WTC11 (cell line): ENCODE measurements around the gene KRT9. TPM values are rescaled to one million over a fixed set of nuclear protein-coding genes. Genes with fewer than 3 reads are reported as not detected.
"Not testable (repeated sequence)": the region's sequence is repeated elsewhere in the genome, so short reads cannot be mapped to it uniquely, and the experiment has no call there.

Source experiments
- ATAC-seq: fragments of 200-7000 bp; cut with Tn5 transposase; 2 replicates; pipeline ENCODE4 v1.10.0; 2021; ENCODE audit warnings: mild to moderate bottlenecking, moderate library complexity
- CTCF ChIA-PET: fragments of 300-600 bp; sonication (Branson Sonifier 250); formaldehyde crosslinking; loops from one replicate; lab custom pipeline; 2021; ENCODE audit warnings: antibody characterized with exemption; lab: Charles Lee
- POLR2A ChIA-PET: fragments of 350-600 bp; sonication (Branson Sonifier 250); formaldehyde crosslinking; loops from one replicate; lab custom pipeline; 2021; ENCODE audit warnings: antibody characterized with exemption; lab: Charles Lee
- DNase-seq: peaks from one replicate; pipeline ENCODE4 v3.0.0; 2021; ENCODE audit warnings: low spot score
- H3K27ac Mint-ChIP-seq: 2 replicates; pipeline ENCODE4 v1.8.0; 2021; ENCODE audit warnings: mixed read lengths
- H3K27me3 Mint-ChIP-seq: 2 replicates; pipeline ENCODE4 v1.8.0; 2021; ENCODE audit warnings: low read depth, mild to moderate bottlenecking, moderate library complexity, mixed read lengths
- H3K36me3 Mint-ChIP-seq: 2 replicates; pipeline ENCODE4 v1.8.0; 2021; ENCODE audit warnings: mixed read lengths
- H3K4me1 Mint-ChIP-seq: 2 replicates; pipeline ENCODE4 v1.8.0; 2022; ENCODE audit warnings: mixed read lengths
- H3K4me3 Mint-ChIP-seq: 2 replicates; pipeline ENCODE4 v1.8.0; 2021; ENCODE audit warnings: mild to moderate bottlenecking, moderate library complexity, mixed read lengths
- H3K9me3 Mint-ChIP-seq: 2 replicates; pipeline ENCODE4 v1.8.0; 2021; ENCODE audit warnings: mixed read lengths
- AFF4 ChIP-seq: sonication (generic); formaldehyde crosslinking; IDR thresholded peaks from 2 replicates; pipeline ENCODE4 v1.8.1; 2023; ENCODE audit warnings: mild to moderate bottlenecking, missing genetic modification reagents, borderline replicate concordance
- ATF1 ChIP-seq: sonication (generic); formaldehyde crosslinking; IDR thresholded peaks from 2 replicates; pipeline ENCODE4 v1.8.1; 2023; ENCODE audit warnings: mild to moderate bottlenecking, moderate library complexity, missing genetic modification reagents
- CREB1 ChIP-seq: sonication (generic); formaldehyde crosslinking; IDR thresholded peaks from 2 replicates; pipeline ENCODE4 v1.8.0; 2023; ENCODE audit warnings: mild to moderate bottlenecking, missing genetic modification reagents
- CREM ChIP-seq: sonication (generic); formaldehyde crosslinking; IDR thresholded peaks from 2 replicates; pipeline ENCODE4 v1.8.1; 2022; ENCODE audit warnings: mild to moderate bottlenecking, missing genetic modification reagents, moderate library complexity
- E2F5 ChIP-seq: sonication (generic); formaldehyde crosslinking; IDR thresholded peaks from 2 replicates; pipeline ENCODE4 v1.8.1; 2022; ENCODE audit warnings: mild to moderate bottlenecking, moderate library complexity, missing genetic modification reagents
- ELF4 ChIP-seq: sonication (generic); formaldehyde crosslinking; IDR thresholded peaks from 2 replicates; pipeline ENCODE4 v1.8.1; 2022; ENCODE audit warnings: low read depth, mild to moderate bottlenecking, moderate library complexity, missing genetic modification reagents
- ESRRA ChIP-seq: sonication (generic); formaldehyde crosslinking; IDR thresholded peaks from 2 replicates; pipeline ENCODE4 v1.8.1; 2022; ENCODE audit warnings: mild to moderate bottlenecking, missing genetic modification reagents, borderline replicate concordance
- FOXK1 ChIP-seq: sonication (generic); formaldehyde crosslinking; IDR thresholded peaks from 2 replicates; pipeline ENCODE4 v1.8.0; 2022; ENCODE audit warnings: mild to moderate bottlenecking, moderate library complexity, missing genetic modification reagents
- FOXP1 ChIP-seq: sonication (generic); formaldehyde crosslinking; IDR thresholded peaks from 2 replicates; pipeline ENCODE4 v1.8.0; 2022; ENCODE audit warnings: missing genetic modification reagents, mild to moderate bottlenecking, moderate library complexity, borderline replicate concordance
- HMGA2 ChIP-seq: fragments of 250-450 bp; sonication (Bioruptor Pico); IDR thresholded peaks from 2 replicates; pipeline ENCODE4 v1.4.0; 2021; ENCODE audit warnings: mild to moderate bottlenecking, moderate library complexity
- KAT7 ChIP-seq: sonication (generic); formaldehyde crosslinking; IDR thresholded peaks from 2 replicates; pipeline ENCODE4 v1.8.1; 2023; ENCODE audit warnings: missing genetic modification reagents, mild to moderate bottlenecking, borderline replicate concordance
- MAX ChIP-seq: sonication (generic); formaldehyde crosslinking; IDR thresholded peaks from 2 replicates; pipeline ENCODE4 v1.8.0; 2022; ENCODE audit warnings: mild to moderate bottlenecking, missing genetic modification reagents
- MLX ChIP-seq: sonication (generic); formaldehyde crosslinking; IDR thresholded peaks from 2 replicates; pipeline ENCODE4 v1.8.1; 2023; ENCODE audit warnings: mild to moderate bottlenecking, missing genetic modification reagents, moderate library complexity
- RELA ChIP-seq: sonication (generic); formaldehyde crosslinking; IDR thresholded peaks from 2 replicates; pipeline ENCODE4 v1.8.1; 2022; ENCODE audit warnings: missing genetic modification reagents, mild to moderate bottlenecking, borderline replicate concordance
- RORB ChIP-seq: fragments of 250-450 bp; sonication (Bioruptor Pico); IDR thresholded peaks from 2 replicates; pipeline ENCODE4 v1.9.0; 2021; ENCODE audit warnings: mild to moderate bottlenecking
- SMAD3 ChIP-seq: sonication (generic); formaldehyde crosslinking; IDR thresholded peaks from 2 replicates; pipeline ENCODE4 v1.8.0; 2022; ENCODE audit warnings: missing genetic modification reagents, mild to moderate bottlenecking, borderline replicate concordance
- SOX15 ChIP-seq: fragments of 250-450 bp; sonication (Bioruptor Pico); IDR thresholded peaks from 2 replicates; pipeline ENCODE4 v1.9.0; 2021; ENCODE audit warnings: mild to moderate bottlenecking
- TP53 ChIP-seq: sonication (generic); formaldehyde crosslinking; IDR thresholded peaks from 2 replicates; pipeline ENCODE4 v1.8.1; 2023; ENCODE audit warnings: mild to moderate bottlenecking, missing genetic modification reagents
- ZBTB21 ChIP-seq: sonication (generic); formaldehyde crosslinking; IDR thresholded peaks from 2 replicates; pipeline ENCODE4 v1.8.1; 2023; ENCODE audit warnings: mild to moderate bottlenecking, missing genetic modification reagents, borderline replicate concordance
- ZNF263 ChIP-seq: sonication (generic); formaldehyde crosslinking; IDR thresholded peaks from 2 replicates; pipeline ENCODE4 v1.8.1; 2022; ENCODE audit warnings: low read depth, mild to moderate bottlenecking, moderate library complexity, missing genetic modification reagents
- ZNF317 ChIP-seq: sonication (generic); formaldehyde crosslinking; IDR thresholded peaks from 2 replicates; pipeline ENCODE4 v1.8.1; 2023; ENCODE audit warnings: low read depth, mild to moderate bottlenecking, moderate library complexity, missing genetic modification reagents, borderline replicate concordance
- ZNF423 ChIP-seq: fragments of 250-450 bp; sonication (Bioruptor Pico); IDR thresholded peaks from 2 replicates; pipeline ENCODE4 v2.1.2; 2022; ENCODE audit warnings: mild to moderate bottlenecking, moderate library complexity
- total RNA-seq: library from RNA; stranded (reverse); gene quantifications from 3 replicates; pipeline ENCODE4 v1.2.3, GENCODE V29; 2021

Gene KRT9
- total RNA-seq, 1 experiment from 2014 or later: not detected

- no peak for TF ChIP-seq E2F5 (CRISPR knock-in tag)
- TF ChIP-seq, all 79 proteins: peak for 0
These were observed 6.7 kb upstream of the KRT9 start (continued) for GRCh38 chr17:41578538-41578937.

- H3K4me3 Mint-ChIP-seq, POLR2A ChIA-PET, DNase-seq, ATAC-seq, H3K36me3 Mint-ChIP-seq, H3K9me3 Mint-ChIP-seq, H3K27ac Mint-ChIP-seq: not testable (repeated sequence)
- Mint-ChIP-seq H3K27me3 (peaks cover 28% of the 10 kb centered on the region), H3K4me1 (peaks cover 11% of the 10 kb centered on the region)
- CTCF ChIA-PET: interaction anchor here (2.3 to 5.2 kb wide), 2 partner anchors 28 to 72 kb away, joined by 12 to 27 read pairs; no protein-coding TSS in a partner anchor
These were observed 4.9 kb upstream of the KRT9 start for GRCh38 chr17:41576740-41577139.

- no peak for DNase-seq
- H3K4me1 Mint-ChIP-seq: peaks cover 11% of the 10 kb centered on the region
- no peak for ATAC-seq
- no peak overlapping the region for H3K4me3 Mint-ChIP-seq
- ChIA-PET POLR2A (no interaction called here), CTCF (interaction anchor here (0.6 to 5.2 kb wide), 4 partner anchors 27 to 100 kb away, joined by 5 to 27 read pairs (median 10); no protein-coding TSS in a partner anchor)
- H3K27ac Mint-ChIP-seq: no peak overlapping the region
- H3K9me3 Mint-ChIP-seq: no peaks in the 10 kb centered on the region; the same call in 1 of the 2 replicates
- peaks cover 21% of the 10 kb centered on the region for H3K27me3 Mint-ChIP-seq
- TF ChIP-seq ZBTB21 (no peak), SMAD3 (CRISPR knock-in tag) (no peak), ZNF423 (CRISPR knock-in tag) (no peak), CREM (CRISPR knock-in tag) (no peak), HMGA2 (CRISPR knock-in tag) (no peak), FOXK1 (CRISPR knock-in tag) (no peak), RORB (CRISPR knock-in tag) (no peak), ZNF317 (CRISPR knock-in tag) (no peak)
- H3K36me3 Mint-ChIP-seq: no peaks in the 10 kb centered on the region
These were observed 3.5 kb upstream of the KRT9 start for GRCh38 chr17:41575336-41575735.

- Mint-ChIP-seq H3K4me1 (no peaks in the 10 kb centered on the region), H3K36me3 (no peaks in the 10 kb centered on the region), H3K9me3 (no peaks in the 10 kb centered on the region; the same call in 1 of the 2 replicates), H3K27me3 (peaks cover 22% of the 10 kb centered on the region), H3K27ac (no peak overlapping the region), H3K4me3 (no peak overlapping the region)
- POLR2A ChIA-PET: no interaction called here
- ATAC-seq (no peak), DNase-seq (no peak)
- CTCF ChIA-PET: interaction anchor here (1.1 to 6.2 kb wide), 2 partner anchors 81 to 96 kb away, joined by 4 to 29 read pairs; no protein-coding TSS in a partner anchor
- no peak for TF ChIP-seq CREB1 (CRISPR knock-in tag)
These were observed 4.5 kb downstream of the KRT9 start for GRCh38 chr17:41567317-41567716.

GRCh38 chr17:41565338-41565737 lies 6.5 kb downstream of the KRT9 start:
- no peaks in the 10 kb centered on the region for H3K4me1 Mint-ChIP-seq
- peaks cover 17% of the 10 kb centered on the region for H3K27me3 Mint-ChIP-seq
- no peak overlapping the region for H3K4me3 Mint-ChIP-seq
- H3K27ac Mint-ChIP-seq: no peak overlapping the region
- DNase-seq (no peak), ATAC-seq (no peak)
- CTCF ChIA-PET: interaction anchor here (1.0 to 6.2 kb wide), 8 partner anchors 14 to 100 kb away, joined by 3 to 29 read pairs (median 6); no protein-coding TSS in a partner anchor
- H3K36me3 Mint-ChIP-seq: no peaks in the 10 kb centered on the region
- POLR2A ChIA-PET: interaction anchor here (1.6 kb wide), 1 partner anchor 37 kb away, joined by 3 read pairs; the partner anchor contains the start of gene KRT19
- H3K9me3 Mint-ChIP-seq: no peaks in the 10 kb centered on the region; the same call in 1 of the 2 replicates
- TF ChIP-seq AFF4 (no peak), SOX15 (CRISPR knock-in tag) (no peak), TP53 (no peak), ZNF317 (CRISPR knock-in tag) (no peak), MAX (no peak), KAT7 (CRISPR knock-in tag) (no peak), ESRRA (CRISPR knock-in tag) (no peak), RELA (CRISPR knock-in tag) (no peak), ZNF263 (no peak), FOXP1 (no peak), MLX (CRISPR knock-in tag) (no peak), ATF1 (CRISPR knock-in tag) (no peak), ELF4 (no peak)
